ENCODE data around the gene KCNJ11.

KCNJ11 gene

GRCh38 chr11:17350455-17351171, 37.8 kb downstream of the KCNJ11 start:
- DNase-seq (ENCODE audit: insufficient read length, low spot score) = no peak
- TF ChIP-seq, protein P1, sequence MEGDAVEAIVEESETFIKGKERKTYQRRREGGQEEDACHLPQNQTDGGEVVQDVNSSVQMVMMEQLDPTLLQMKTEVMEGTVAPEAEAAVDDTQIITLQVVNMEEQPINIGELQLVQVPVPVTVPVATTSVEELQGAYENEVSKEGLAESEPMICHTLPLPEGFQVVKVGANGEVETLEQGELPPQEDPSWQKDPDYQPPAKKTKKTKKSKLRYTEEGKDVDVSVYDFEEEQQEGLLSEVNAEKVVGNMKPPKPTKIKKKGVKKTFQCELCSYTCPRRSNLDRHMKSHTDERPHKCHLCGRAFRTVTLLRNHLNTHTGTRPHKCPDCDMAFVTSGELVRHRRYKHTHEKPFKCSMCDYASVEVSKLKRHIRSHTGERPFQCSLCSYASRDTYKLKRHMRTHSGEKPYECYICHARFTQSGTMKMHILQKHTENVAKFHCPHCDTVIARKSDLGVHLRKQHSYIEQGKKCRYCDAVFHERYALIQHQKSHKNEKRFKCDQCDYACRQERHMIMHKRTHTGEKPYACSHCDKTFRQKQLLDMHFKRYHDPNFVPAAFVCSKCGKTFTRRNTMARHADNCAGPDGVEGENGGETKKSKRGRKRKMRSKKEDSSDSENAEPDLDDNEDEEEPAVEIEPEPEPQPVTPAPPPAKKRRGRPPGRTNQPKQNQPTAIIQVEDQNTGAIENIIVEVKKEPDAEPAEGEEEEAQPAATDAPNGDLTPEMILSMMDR (IDR thresholded peaks at IDR 0.05; ENCODE audit: insufficient read depth, missing control alignments) = no peak
- no peak for FAIRE-seq

- no peak for DNase-seq (ENCODE audit: insufficient read length, low spot score)
- FAIRE-seq = no peak
- TF ChIP-seq, protein P1 (IDR thresholded peaks at IDR 0.05; ENCODE audit: insufficient read depth, missing control alignments) = no peak
Observed at GRCh38 chr11:17347676-17348075, 40.8 kb downstream of the KCNJ11 start.

DNA sequence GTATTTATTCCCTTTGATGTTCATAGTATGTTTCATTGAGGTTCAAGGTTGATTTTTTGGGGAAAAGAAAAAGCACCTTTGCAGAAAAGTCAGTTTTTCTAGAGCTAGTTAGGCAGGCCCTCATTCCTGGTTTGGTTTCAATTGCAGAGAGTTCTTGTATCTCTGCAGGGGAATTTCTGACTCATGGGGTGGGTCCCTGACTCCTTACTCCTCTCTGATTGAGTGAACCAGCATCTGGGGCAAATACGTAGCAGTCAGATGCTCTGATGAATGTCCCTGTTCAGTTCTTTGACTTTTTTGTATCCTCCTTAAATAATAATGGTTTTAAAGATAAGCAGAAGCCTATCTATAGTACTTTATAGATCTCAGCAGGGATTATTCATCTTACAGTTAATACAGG, 44.6 kb downstream of the KCNJ11 start:
- TF ChIP-seq, protein P1 (IDR thresholded peaks at IDR 0.05; ENCODE audit: insufficient read depth, missing control alignments) = no peak
- DNase-seq (ENCODE audit: insufficient read length, low spot score) = no peak
- no peak for FAIRE-seq

- FAIRE-seq = no peak
- DNase-seq (ENCODE audit: insufficient read length, low spot score) = no peak
- TF ChIP-seq, protein P1 (IDR thresholded peaks at IDR 0.05; ENCODE audit: insufficient read depth, missing control alignments) = no peak
Observed at GRCh38 chr11:17343257-17343656, 45.2 kb downstream of the KCNJ11 start.
